Omental fat pad (tissue), 4 donors: ENCODE measurements around the gene EHD2. TPM values are rescaled to one million over a fixed set of nuclear protein-coding genes. Genes with fewer than 3 reads are reported as not detected.
A peak's percentile ranks its signal among the peaks of the same experiment; 100 is the strongest.
"Not testable (repeated sequence)": the region's sequence is repeated elsewhere in the genome, so short reads cannot be mapped to it uniquely, and the experiment has no call there.

Experiments used
- ATAC-seq: fragments of 150-250 bp; one replicate; pipeline ENCODE4 v1.9.1; 2016; ENCODE audit warnings: mild to moderate bottlenecking, moderate library complexity; ENCODE audit not compliant: low FRiP score
- DNase-seq: peaks from one replicate; pipeline ENCODE4 v3.0.0-alpha.2; 2019; ENCODE audit warnings: low spot score
- total RNA-seq, 4 donors: library from RNA; depleted of rRNA; stranded (reverse); fragments of >200 nt; gene quantifications; one replicate each; pipeline ENCODE4 v1.1.0, GENCODE V29; 2016
- TF ChIP-seq, protein P1 (sequence below), 3 donors: fragments of 450-650 bp; IDR thresholded peaks; one replicate each; pipeline ENCODE4 v1.5.1; 2016 to 2017; ENCODE audit warnings: antibody characterized with exemption in 3 of 3, mild to moderate bottlenecking in 3 of 3, moderate library complexity in 2 of 3

The EHD2 gene
- total RNA-seq, 4 donors from 2014 or later, result 93.5 to 184 (median 124) TPM

DNA sequence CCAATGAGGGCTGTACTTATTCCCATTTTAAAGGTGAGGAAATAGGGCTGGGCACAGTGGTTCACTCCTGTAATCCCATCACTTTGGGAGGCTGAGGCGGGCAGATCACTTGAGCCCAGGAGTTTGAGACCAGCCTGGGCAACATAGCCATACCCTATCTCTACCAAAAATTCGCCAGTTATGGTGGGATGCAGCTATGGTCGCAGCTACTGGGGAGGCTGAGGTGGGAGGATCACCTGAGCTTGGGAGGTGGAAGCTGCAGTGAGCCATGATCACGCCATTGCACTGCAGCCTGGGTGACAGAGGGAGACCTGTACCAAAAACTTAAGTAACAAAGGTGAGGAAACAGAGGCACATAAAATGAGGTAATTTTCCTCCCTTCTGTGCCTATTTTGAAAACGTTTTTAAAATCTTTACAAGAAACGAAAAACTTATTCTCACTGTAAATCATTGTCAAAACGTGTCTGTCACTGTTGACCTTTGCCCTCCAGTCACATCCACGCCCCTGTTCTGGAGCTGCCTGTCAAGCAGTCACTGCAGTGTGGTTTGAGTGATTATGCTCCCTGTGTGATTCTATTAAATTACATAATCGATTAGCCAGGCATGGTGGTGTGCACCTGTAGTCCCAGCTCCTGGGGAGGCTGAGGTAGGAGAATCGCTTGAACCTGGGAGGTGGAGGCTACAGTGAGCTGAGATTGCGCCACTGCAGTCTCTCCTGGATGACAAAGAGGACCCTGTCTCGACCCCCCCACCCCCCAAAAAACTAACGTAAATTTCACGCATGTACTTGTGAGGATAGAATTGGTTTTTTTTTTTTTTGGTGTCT, 44.6 kb downstream of the EHD2 start:
- DNase-seq (no peak), ATAC-seq (no peak)
- TF ChIP-seq, protein P1, sequence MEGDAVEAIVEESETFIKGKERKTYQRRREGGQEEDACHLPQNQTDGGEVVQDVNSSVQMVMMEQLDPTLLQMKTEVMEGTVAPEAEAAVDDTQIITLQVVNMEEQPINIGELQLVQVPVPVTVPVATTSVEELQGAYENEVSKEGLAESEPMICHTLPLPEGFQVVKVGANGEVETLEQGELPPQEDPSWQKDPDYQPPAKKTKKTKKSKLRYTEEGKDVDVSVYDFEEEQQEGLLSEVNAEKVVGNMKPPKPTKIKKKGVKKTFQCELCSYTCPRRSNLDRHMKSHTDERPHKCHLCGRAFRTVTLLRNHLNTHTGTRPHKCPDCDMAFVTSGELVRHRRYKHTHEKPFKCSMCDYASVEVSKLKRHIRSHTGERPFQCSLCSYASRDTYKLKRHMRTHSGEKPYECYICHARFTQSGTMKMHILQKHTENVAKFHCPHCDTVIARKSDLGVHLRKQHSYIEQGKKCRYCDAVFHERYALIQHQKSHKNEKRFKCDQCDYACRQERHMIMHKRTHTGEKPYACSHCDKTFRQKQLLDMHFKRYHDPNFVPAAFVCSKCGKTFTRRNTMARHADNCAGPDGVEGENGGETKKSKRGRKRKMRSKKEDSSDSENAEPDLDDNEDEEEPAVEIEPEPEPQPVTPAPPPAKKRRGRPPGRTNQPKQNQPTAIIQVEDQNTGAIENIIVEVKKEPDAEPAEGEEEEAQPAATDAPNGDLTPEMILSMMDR (IDR thresholded peaks at IDR 0.05), result no peak

DNA sequence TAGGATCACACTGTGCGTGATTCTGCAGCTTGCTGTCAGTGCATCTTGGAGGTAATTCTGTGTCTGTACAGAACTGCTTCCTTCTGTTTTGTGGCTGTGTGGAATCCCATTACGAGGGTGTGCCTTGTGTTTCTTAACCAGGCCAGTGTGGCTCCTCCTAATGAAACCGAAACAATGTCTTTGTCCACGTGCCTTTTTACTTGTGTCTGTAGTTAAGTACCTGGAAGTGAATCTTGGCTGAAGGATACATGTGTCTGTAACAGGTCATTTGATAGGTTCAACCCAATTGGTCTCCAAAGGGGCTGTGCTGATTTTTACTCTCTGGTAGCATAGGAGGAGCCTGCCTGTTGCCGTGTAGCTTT, 45.2 kb downstream of the EHD2 start:
- DNase-seq (no peak), ATAC-seq (no peak)
- TF ChIP-seq, protein P1 (IDR thresholded peaks at IDR 0.05), result no peak

DNA sequence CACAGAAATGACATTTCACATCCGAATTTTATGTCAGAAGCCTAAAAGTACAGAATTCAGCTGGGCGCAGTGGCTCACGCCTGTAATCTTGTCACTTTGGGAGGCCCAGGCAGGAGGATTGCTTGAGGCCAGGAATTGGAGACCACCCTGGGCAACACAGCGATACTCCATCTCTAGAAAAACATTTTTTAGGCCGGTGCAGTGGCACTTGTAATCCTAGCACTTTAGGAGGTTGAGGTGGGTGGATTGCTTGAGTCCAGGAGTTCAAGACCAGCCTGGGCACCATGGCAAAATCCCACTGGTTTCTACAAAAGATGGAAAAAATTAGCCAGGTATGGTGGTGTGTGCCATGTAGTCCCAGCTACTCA, 47.4 kb downstream of the EHD2 start:
- TF ChIP-seq, protein P1 (IDR thresholded peaks at IDR 0.05), result no peak

DNA sequence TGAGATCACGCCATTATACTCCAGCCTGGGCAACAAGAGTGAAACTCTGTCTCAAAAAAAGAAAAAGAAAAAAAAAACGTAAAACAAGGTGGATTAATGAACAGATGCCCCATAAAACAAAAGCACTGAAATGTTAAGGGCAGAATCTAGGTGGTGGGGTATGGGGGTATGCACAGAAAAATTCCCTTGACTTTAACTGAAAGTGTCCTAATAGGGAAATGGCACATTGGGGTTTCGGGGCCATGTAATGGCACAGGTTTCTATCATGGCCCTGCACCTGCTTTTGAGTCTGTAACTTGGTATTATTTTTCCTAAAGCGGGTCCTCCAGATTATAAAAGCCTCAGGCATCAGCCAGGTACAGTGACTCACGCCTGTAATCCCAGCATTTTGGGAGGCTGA, 48.3 kb downstream of the EHD2 start:
- TF ChIP-seq, protein P1 (IDR thresholded peaks at IDR 0.05), result no peak
- no peak for ATAC-seq
- DNase-seq, result no peak

More for the DNA sequence above, 47.4 kb downstream of the EHD2 start:
- no peak for DNase-seq
- ATAC-seq, result no peak

GRCh38 chr19:47762151-47762550, 48.9 kb downstream of the EHD2 start:
- no peak for DNase-seq

DNA sequence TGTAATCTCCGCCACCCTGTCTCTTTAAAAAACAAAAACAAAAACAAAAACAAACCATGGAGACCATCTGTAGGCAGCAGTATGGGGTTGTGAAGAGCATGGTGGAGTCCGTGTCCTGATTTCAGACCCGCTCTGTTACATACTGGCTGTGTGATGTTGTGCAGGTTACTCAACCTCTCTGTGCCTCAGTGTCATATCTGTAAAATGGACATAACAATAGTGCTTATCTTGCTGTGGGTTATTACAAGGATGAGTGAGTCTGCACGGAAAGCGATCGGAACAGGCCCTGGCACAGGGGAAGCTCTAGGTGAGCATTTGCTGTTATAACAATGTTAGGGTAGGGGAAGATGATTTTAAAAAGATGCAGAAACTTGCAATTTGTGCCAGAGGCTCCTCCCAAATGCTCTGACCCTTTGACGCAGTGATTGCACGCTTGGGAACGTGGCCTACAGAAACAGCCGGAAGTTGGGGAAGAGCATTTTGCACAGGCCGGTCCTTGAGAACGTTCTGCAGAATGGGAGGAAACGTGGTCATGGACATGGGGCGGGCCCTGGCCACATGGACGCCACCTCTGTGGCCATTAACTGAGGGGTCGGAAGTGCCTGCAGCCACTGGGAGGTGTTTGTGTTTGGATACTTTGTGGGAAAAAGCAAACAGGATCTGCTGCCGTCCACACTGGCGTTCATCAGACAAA, 49.5 kb downstream of the EHD2 start:
- TF ChIP-seq, protein P1 (IDR thresholded peaks at IDR 0.05), result no peak
- no peak for DNase-seq
- peak; percentile 26 for ATAC-seq

More at GRCh38 chr19:47762151-47762550, 48.9 kb downstream of the EHD2 start:
- TF ChIP-seq, protein P1 (IDR thresholded peaks at IDR 0.05), result no peak
- no peak for ATAC-seq

DNA sequence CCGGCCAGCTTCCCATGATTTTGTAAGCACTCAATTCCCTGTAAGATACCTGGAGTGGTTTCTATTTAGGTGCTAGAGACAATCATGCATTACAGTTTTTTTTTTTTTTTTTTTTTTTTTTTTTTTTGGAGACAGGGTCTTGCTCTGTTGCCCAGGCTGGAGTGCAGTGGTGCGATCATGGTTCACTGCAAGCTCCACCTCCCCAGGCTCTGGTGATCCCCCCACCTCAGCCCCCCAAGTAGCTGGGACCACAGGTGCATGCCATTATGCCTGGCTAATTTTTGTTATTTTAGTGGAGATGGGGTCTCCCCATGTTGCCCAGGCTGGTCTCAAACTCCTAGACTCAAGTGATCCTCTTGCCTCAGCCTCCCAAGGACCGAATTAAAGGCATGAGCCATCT, 51.5 kb downstream of the EHD2 start:
- not testable (repeated sequence) for ATAC-seq, DNase-seq
